HT1080 (cell line): ENCODE data around the gene TEF. TPM values are rescaled to one million over a fixed set of nuclear protein-coding genes. Genes with fewer than 3 reads are reported as not detected.
"Not testable (repeated sequence)": the region's sequence is repeated elsewhere in the genome, so short reads cannot be mapped to it uniquely, and the experiment has no call there.

Source experiments
- DNase-seq: peaks from one replicate; pipeline ENCODE4 v3.0.0-alpha.2; 2015; ENCODE audit warnings: low read depth
- total RNA-seq: library from RNA; depleted of rRNA; stranded (reverse); fragments of >200 nt; shearing (Covaris generic); gene quantifications from 2 replicates; pipeline ENCODE4 v1.2.3, GENCODE V29; 2014

Gene TEF
- total RNA-seq, 1 experiment from 2014 or later, result 6.7 TPM

DNA sequence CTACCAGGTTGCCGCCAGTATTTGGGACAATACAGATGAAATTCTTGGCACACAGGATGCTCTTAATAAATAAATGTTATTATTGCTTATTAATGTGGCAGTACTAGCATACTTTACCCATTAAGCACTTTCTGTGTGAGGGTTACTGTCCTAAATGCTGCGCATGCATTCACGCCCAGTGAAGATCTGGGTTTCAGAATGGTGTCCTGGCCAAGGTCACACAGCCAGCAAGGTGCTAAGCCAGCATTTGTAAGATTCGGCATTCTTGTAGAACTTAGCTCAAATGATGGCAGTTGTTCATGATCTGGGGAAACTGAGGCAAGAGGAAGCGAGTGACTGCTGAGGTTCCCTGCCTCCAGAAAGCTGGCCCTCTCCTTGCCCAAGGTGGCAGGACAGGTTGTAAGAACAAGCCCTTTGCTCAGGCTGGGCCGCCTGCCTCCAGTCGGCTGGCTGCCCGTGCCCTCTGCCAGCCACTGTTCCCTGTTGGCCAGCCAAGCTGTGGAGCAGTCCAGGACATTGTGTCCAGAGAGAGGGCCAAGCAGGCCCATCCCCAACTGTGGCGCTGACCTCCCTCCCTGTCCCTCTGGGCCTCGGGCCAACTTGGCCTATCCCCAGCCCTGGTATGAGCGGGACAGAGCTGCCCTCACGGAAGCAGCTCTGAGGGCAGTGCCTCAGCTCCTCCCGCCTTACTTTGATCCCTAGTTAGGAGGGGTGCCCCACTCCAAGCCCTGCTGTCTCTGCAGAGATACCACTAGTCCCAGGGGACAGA lies 36.1 kb downstream of the TEF start:
- DNase-seq, result no peak

DNA sequence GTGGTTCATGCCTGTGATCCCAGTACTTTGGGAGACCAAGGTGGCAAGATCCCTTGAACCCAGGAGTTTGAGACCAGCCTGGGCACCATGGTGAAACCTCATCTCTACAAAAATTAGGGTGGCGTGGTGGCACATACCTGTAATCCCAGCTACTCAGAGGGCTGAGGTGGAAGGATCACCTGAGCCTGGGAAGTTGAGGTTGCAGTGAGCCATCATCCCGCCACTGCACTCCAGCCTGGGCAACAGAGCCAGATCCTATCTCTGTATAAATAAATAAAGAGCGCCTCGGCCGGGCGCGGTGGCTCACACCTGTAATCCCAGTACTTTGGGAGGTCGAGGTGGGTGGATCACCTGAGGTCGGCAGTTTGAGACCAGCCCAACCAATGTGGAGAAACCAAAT lies 37.0 kb downstream of the TEF start:
- DNase-seq, result no peak

DNA sequence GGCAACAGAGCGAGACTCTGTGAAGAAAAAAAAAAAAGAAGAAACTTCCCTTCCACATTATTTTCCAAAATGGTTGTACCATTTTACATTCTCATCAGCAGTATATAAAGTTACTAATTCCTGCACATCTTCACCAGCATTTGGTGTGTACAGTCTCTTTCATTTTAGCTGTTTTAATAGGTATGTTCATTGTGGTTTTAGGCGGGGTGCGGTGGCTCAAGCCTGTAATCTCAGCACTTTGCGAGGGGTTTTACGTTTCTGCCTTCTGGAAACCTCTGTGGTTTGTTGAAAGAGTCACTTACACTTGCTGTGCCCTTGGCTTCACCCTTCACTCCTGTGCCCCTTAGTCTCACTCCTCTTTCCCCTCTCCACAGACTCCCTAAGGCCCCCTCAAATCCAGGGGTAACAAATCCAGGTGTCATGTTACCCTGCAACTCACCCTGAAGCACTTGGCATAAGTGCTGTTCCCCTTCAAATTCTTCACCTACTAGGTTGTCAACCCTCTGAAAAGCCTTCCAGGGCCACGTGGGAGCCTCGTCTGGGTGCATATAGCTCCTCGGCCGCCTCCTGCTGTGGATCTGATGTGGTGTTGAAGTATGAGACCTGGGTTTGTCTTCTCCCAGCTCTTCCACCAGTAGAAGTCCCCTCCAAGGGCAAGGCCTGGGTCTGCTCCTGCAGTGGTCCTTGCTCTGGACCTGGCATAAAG lies 44.1 kb downstream of the TEF start:
- DNase-seq, result no peak

DNA sequence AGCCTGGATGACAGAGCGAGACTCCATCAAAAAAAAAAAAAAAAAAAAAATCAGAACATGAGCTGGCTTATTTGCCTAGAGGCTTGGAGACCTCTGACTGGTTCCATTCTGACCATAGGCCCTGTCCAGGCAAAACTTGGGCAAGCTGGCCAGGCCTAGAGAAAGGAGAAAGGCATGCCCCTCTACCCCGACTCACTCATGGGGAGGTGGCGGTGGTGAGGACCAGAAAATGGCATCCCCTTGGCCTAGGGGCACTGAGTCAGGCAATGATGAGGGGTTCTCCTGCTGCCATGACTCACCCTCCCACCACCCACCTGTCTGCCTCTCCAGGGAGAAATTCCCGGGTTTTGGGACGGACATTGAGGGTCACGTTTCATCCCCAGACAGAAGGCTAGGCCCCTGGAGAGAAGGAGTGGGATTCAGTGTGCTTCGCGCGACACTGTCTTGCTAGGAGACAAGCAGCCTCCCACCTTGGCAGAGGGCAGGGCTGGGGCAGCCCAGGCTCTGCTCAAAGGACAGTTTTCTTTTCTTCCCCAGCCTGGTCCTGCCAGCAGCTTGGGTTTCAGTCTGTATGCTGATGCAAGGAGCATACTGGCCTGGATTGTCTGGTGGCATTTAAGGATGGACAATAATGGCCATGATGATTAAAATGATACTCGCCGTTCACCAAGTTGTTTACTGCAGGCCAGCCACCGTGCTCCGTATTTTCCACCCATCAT lies 47.6 kb downstream of the TEF start:
- no peak for DNase-seq

DNA sequence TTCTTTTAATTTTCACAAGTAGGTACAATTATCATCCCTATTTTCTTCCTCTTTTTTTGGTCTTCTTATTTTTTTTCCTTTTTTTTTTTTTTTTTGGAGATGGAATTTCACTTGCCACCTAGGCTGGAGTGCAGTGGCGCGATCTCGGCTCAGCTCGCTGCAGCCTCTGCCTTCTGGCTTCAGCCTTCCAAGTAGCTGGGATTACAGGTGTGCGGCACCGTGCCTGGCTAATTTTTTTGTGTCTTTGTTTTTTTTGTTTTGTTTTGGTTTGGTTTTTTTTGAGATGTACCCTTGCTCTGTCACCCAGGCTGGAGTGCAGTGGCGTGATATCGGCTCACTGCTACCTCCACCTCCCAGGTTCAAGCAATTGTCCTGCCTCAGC lies 48.2 kb downstream of the TEF start:
- DNase-seq, result no peak

DNA sequence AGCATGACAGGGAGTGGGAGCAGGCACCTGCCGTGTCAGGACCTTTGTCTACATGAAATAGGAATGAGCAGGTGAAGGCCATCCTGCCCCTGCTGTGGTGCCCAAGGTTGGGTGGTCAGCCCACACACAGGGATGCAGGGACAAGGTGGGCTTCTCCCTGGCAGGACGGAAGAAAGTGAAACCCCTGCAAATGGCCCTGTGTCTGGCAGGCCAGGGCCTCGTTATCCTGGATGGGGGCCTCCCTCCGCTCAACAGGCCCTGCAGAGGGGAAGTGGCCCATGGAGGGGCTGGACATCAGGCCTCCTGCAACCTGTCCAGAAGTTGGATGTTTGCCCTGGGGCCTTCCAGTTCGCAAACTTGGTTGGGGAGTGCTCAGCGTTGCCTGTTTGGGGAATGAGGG lies 49.9 kb downstream of the TEF start:
- no peak for DNase-seq

DNA sequence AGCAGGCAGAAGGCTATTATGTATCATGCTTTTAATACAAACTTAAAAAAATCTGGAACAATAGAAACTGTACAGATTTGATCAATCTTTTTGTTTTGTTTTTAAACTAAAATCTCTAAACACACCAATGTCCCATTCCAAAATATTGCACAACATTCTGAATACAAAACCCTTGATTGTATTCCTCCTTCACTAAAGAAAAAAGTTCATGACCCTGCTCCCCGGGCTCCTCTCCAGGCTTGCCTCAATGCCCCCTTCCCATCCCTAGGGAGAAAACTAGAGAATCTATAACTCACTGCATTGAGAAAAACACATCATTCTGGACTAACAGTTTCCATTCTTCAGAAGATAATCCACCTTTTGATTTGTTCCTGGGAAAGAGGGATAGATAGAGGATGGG lies 51.7 kb downstream of the TEF start:
- not testable (repeated sequence) for DNase-seq

DNA sequence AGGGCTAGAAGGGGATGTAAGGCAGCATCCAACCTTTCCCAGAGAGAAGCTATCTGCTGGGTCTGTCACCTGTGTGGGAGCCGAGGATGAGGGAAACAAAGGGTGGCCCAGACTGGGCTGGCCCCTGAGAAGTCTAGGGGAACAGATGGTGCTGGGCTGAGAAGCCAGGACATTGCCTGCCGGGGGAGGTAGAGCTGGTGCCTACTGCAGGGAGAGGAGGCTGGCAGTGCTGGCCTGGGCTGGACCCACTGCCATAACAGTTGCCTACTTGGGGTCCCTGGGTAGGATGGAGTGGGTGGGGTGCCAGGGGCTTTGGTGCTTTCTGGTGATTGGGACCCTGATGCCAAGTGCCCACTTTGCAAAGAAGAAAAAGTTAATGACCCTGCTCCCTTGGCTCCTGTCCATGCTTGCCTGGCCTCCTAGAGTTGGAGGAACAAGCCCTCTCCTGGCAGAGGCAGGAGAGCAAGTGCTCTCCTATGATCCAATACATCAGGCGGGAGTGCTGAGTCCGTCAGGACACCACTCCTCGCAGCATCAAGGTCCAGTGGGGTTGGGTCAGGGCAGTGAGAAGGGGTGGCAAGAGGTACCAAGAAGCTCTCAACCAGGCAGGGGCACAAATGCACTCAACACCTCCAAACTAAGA lies 52.7 kb downstream of the TEF start:
- not testable (repeated sequence) for DNase-seq

DNA sequence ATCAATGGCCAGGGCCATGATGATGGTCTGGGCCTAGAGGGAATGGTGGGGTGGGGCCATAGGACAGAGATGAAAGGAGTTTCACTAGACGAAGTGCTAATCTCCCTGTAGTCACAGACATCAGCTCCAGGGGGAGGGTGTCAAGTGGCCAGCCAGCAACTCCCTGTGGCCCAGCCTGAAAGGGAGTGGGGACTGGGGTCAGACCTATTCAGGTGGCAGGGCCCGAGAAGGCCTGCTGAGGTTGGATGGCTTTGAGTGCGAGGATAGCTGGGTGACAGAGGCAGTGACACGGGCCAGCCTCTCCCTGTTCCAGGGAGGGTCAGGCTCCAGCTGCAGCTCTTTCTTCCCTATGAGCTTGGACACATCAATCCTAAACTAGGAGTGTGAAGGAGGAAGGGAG lies 53.8 kb downstream of the TEF start:
- no peak for DNase-seq

DNA sequence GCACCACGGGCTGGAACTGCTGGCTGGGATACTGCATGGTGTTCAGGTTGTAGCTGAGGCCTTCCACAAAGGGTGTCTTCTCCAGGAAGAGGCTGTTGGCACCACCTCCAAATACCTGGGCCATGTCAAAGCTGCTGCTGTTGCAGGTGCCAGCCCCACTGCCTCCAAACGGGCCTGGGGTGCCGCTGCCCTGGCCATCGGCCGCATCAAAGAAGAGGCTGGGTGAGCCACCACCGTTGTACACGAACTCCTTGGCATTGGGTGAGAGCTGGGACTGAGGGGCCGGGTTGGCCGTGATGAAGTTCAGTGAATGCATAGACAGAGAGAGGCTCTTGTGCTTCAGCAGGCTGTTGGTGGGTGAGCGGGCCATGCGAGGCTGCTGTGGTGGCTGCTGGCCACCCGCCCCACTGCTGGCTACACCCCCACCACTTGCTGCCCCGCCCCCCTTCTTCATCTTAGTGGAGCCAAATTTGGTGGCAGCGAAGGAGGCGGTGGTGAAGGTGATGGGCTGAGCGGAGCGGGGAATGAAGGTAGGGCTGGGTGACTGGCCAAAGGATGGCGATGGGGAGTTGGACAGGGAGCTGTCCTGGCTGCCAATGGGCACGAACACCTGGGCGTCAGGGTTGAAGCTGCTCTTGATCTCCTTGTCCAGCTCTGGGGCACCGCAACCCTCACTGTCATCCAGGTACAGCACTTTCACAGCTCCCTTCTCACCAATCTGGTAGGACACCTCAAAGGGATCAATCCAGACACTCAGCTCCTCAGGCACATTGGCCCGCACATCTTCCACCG lies 54.8 kb downstream of the TEF start:
- DNase-seq, result no peak

DNA sequence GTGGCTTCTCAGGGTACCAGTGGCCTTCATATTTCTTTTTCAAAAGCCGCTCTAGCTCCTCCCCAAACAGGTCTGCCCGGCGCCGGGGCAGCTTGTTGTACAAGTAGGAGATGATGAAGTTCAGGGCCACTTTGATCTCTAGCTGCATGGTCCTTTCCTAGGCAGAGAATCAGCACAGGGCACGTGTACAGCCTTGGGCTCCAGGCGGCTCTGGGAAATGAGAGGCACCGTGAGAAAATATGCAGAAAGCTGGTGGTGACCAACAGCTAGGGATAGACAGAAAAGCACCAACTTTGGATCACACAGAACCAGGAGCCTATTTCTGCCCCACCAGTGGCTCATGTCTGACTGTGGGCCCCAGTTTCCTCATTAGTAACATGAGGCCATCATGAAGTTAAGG lies 55.5 kb downstream of the TEF start:
- no peak for DNase-seq

DNA sequence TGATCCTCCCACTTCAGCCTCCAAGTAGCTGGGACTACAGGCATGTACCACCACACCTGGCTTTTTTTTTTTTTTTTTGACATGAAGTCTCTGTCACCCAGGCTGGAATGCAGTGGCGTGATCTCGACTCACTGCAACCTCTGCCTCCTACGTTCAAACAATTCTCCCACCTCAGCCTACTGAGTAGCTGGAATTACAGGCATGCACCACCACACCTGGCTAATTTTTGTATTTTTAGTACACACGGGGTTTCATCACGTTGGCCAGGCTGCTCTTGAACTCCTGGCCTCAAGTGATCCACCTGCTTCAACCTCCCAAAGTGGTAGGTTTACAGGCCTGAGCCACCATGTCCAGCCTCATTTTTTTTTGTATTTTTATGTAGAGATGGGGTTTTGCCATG lies 58.8 kb downstream of the TEF start:
- DNase-seq, result not testable (repeated sequence)

DNA sequence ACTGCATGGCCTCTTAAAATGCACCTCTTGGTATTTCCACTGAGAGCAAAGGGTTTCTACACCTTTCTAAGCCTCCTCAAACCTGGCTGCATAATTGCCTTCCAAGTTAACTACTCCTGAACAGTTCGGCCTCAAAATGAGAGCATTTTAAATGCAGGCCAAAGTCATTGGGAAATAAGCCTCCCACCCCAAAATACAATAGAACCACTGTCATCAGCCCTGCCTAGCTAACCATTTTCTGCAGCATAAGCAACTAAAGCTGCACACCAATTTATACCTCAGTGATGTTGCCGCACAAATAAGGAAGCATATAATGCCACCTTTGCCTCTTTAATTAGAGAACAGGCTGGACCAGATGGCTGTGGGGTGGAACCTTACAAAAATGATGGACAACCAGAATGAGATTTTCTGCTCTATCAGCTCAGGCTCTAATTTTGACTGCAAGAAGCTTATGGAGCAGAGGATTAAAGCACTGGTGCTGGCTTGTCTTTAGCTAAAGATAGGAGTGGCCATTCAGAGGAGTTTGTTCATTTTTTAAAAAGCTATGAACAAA lies 60.6 kb downstream of the TEF start:
- DNase-seq, result no peak

DNA sequence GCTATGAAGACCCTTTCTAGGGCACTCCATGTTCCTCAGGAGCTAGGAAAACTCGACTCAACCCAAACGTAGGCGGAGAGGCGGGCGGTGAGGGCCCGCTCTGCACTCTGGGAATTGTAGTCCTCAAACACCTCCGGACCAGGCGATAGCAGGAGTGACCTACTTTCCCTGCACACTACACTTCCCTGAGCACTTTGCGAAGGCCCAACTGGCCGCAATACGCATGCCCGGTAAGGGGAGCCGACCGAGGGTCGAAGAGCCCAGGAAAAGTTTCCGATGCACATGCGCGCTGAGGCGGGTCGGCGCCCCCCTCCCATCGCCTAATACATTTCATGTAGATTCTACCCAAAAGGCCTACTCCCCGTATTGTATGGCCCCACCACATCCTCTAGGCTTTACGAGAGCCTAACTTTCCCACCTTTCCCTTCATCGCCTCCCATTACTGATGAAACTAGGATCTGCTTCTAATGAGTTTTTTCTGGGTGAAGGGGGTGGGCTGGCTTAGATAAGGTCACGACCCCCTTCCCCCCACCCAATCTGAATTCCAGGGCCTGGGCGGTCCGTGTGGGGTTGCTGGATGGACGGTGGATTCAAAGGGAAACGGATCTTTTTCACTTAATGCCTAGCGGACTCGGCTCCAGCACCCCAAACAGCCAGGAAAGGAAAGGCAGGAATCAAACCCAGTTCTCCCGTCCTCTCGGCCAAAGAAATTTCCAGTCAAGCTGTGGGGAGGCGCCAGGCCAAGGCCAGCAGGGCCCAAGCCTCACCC lies 62.8 kb downstream of the TEF start:
- peak; percentile 97 for DNase-seq

DNA sequence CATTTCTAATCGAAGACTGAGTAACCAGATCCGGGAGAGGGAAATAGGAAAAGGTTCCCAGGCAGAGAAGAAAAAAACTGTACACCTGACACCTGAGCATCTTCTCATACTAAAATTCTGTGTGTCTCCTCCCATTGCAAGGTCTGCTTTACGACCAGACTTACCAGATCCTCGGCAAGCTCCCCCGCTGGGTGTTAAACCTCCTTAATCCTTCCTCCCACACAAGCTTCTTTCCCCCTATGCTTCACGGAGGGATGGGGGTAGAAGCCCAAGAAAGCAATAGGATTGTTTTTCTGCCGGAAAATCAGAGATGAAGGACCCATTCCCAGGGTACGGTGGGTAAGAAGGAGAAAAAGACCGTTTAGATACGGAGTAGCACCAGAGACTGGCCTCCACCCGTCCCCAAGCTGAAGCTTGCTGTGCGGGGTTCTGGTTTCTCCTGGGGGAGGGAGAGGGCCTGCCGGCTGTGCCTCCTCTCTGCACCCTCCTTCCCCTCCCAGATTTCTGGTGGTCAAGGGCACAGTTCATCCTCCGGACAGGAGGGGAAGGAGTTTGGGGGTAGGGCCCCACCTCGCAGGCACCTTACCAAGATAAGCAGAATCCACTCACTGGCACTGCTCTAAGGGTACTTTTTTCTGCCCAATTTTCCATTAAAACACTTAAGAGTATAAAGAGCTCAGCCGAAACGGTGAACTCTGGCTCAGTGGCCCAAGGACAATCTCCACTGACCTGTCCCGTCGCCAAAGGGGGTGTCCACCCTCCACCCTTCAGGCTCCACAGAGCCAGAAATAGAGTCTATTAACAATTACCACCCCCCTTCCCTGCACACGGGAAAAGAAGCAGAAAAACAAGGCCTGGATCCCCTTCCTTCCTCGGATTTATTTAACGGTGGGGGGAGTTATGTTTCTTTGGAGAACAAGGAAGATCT lies 63.7 kb downstream of the TEF start:
- DNase-seq, result peak; percentile 18

DNA sequence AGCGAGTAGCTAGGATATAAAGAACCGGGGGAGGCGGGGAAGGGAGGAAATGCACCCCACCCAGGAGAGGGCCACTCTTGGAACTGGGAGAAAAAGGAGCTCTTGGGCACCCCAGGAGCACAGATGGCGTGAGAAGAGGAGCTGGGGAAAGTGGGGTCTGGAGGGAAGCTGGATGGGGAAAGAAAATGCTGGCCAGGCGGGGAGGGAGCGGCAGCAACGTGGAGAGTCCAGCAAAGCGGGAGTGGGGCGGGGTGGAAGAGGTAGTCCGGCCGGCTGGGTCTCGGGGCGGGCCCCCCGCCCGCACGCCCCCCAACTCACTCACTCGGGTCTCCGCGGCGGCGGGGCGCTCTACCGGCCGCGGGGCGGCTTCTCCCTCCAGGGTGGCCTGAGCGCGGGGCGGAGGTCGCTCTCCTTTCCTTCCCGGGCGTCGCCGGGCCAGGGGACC lies 64.3 kb downstream of the TEF start:
- DNase-seq, result no peak

DNA sequence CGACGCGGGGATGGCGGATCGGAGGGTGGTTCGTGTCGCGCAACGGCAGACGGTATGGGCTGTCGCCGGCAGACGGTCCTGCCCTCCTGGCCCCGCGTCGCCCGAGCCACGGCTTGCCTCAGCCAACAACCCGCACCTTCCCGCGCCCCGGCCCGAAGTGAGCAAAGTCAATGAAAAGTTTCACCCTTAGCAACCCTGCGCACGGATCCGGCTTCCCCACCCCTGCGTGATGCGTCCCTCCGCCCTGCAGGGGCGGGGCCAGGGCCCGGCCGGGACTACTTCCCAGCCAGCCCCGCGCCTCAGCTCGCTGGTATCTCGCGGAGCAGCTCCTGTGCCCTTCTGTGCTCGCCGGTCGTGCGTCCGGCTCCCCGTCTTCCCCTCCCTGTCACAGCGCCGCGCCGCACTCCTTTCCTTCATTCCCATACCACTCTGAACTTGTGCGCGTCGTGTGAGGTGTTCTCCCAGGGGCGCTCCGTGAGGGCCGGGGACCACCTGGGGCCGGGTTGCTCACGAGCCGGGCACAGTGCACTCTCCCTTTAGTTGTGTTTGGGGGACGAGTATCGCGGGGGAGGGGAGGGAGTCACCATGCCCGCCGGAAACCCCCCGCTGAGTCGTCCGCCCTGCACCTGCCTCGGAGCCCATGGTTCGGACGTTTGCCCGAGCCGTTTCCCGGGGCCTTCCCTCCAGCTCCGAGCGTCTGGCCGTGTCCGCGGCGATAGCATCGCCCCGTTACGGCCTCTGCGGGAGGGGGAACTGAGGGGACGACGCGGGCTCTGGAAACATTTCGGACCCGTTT lies 65.1 kb downstream of the TEF start, which contains the start of gene TOB2:
TOB2 (minus strand) TSS at position 163 of the 796 bp plus-strand sequence. CDS start 9,456 bp downstream, outside the sequence.
- DNase-seq, result peak; percentile 89
